NCI-H2227 treated with DMSO at 0.1 percent for 48 hours (cell line): ENCODE data around the gene NFYC.
A peak's percentile ranks its signal among the peaks of the same experiment; 100 is the strongest.

Experiments
- DNase-seq: peaks from one replicate; lab custom pipeline; 2025; lab: John Stamatoyannopoulos, UW

The NFYC gene

GRCh38 chr1:40783001-40783905, 91.7 kb downstream of the NFYC start, which contains the start of gene KCNQ4:
Gene KCNQ4, plus strand, starts transcription at chr1:40783787. Its CDS starts 307 bp downstream, at chr1:40784094.
- DNase-seq = peak; percentile 42

- DNase-seq = no peak
These were observed 92.8 kb downstream of the NFYC start for GRCh38 chr1:40784141-40784770.

GRCh38 chr1:40784771-40785151, 93.3 kb downstream of the NFYC start:
- no peak for DNase-seq

- DNase-seq = no peak
These were observed 93.9 kb downstream of the NFYC start for GRCh38 chr1:40785446-40785845.

GRCh38 chr1:40786171-40786994, 94.9 kb downstream of the NFYC start:
- DNase-seq = no peak

- no peak for DNase-seq
These were observed 95.6 kb downstream of the NFYC start for GRCh38 chr1:40786995-40787705.

GRCh38 chr1:40787737-40788560, 96.4 kb downstream of the NFYC start:
- no peak for DNase-seq

GRCh38 chr1:40788561-40789341, 97.2 kb downstream of the NFYC start:
- no peak for DNase-seq

GRCh38 chr1:40789342-40789598, 97.8 kb downstream of the NFYC start:
- DNase-seq = no peak

- DNase-seq = no peak
These were observed 98.3 kb downstream of the NFYC start for GRCh38 chr1:40789661-40790430.

- no peak for DNase-seq
These were observed 100.5 kb downstream of the NFYC start for GRCh38 chr1:40792036-40792435.

- DNase-seq = no peak
These were observed 102.1 kb downstream of the NFYC start for GRCh38 chr1:40793617-40794016.

GRCh38 chr1:40794048-40794447, 102.5 kb downstream of the NFYC start:
- no peak for DNase-seq

GRCh38 chr1:40794974-40795715, 103.6 kb downstream of the NFYC start:
- no peak for DNase-seq

- no peak for DNase-seq
These were observed 104.5 kb downstream of the NFYC start for GRCh38 chr1:40795811-40796586.

GRCh38 chr1:40796939-40797667, 105.6 kb downstream of the NFYC start:
- DNase-seq = no peak

- DNase-seq = no peak
These were observed 106.1 kb downstream of the NFYC start for GRCh38 chr1:40797668-40798010.
